SU-DHL-6 (cell line): ENCODE data around the gene ZNF286A.
"Not testable (repeated sequence)": the region's sequence is repeated elsewhere in the genome, so short reads cannot be mapped to it uniquely, and the experiment has no call there.

Experiments used
- H2AFZ ChIP-seq: fragments of 200-600 bp; sonication (generic); 2 replicates; pipeline ENCODE4 v1.6.1; 2014; ENCODE audit warnings: low read depth, mild to moderate bottlenecking, moderate library complexity, mixed read lengths, antibody characterized with exemption, low read length; ENCODE audit not compliant: severe bottlenecking
- H3F3A ChIP-seq: fragments of 200-600 bp; shearing (Covaris generic); 2 replicates; pipeline ENCODE4 v1.6.0; 2016; ENCODE audit warnings: antibody characterized with exemption, mild to moderate bottlenecking; ENCODE audit not compliant: insufficient read depth
- H3K27ac ChIP-seq: fragments of 200-600 bp; sonication (generic); 2 replicates; pipeline ENCODE4 v1.5.1; 2016; ENCODE audit warnings: low read depth, mild to moderate bottlenecking, low read length, moderate library complexity, mixed read lengths
- H3K27me3 ChIP-seq: fragments of 200-600 bp; sonication (generic), shearing (Covaris generic); 2 replicates; pipeline ENCODE4 v1.6.0; 2014; ENCODE audit warnings: mild to moderate bottlenecking, low read length
- H3K36me3 ChIP-seq: fragments of 200-600 bp; sonication (generic); 2 replicates; pipeline ENCODE4 v1.6.1; 2014; ENCODE audit warnings: mild to moderate bottlenecking, low read length, mixed read lengths
- H3K4me2 ChIP-seq: fragments of 300-600, 200-600 bp; shearing (Covaris generic), sonication (generic); 2 replicates; pipeline ENCODE4 v1.6.0; 2014; ENCODE audit warnings: low read length, low read depth, mild to moderate bottlenecking; ENCODE audit not compliant: poor library complexity, severe bottlenecking
- H3K4me3 ChIP-seq: fragments of 200-600 bp; sonication (generic); 2 replicates; pipeline ENCODE4 v1.5.1; 2014; ENCODE audit warnings: antibody characterized with exemption, low read length, mild to moderate bottlenecking, mixed read lengths; ENCODE audit not compliant: insufficient read depth, poor library complexity, severe bottlenecking
- H3K79me2 ChIP-seq: fragments of 200-600 bp; sonication (generic); 2 replicates; pipeline ENCODE4 v1.6.1; 2014; ENCODE audit warnings: mild to moderate bottlenecking, low read length, moderate library complexity; ENCODE audit not compliant: insufficient read depth
- H3K9ac ChIP-seq: fragments of 200-600 bp; sonication (generic); 2 replicates; pipeline ENCODE4 v1.7.0; 2014; ENCODE audit warnings: mild to moderate bottlenecking, low read length
- H3K9me2 ChIP-seq: fragments of 200-600 bp; sonication (generic); replicated peaks from 2 replicates; pipeline ENCODE4 v1.6.1; 2014; ENCODE audit warnings: low read length; ENCODE audit not compliant: insufficient read depth
- H3K9me3 ChIP-seq: fragments of 200-600 bp; sonication (generic); 2 replicates; pipeline ENCODE4 v1.6.1; 2014; ENCODE audit warnings: low read length, mixed read lengths; ENCODE audit not compliant: insufficient read depth
- H4K20me1 ChIP-seq: fragments of 200-600 bp; sonication (generic); 2 replicates; pipeline ENCODE4 v1.6.1; 2014; ENCODE audit warnings: low read depth, mild to moderate bottlenecking, antibody characterized with exemption, low read length, moderate library complexity, mixed read lengths
- CTCF ChIP-seq: fragments of 200-600 bp; sonication (generic); IDR thresholded peaks from one replicate; pipeline ENCODE4 v1.5.1; 2017; ENCODE audit warnings: antibody characterized with exemption, mild to moderate bottlenecking, low read length, moderate library complexity; ENCODE audit not compliant: insufficient read depth, poor library complexity, severe bottlenecking
- EZH2phosphoT487 ChIP-seq: fragments of 200-600 bp; sonication (generic), shearing (Covaris generic); conservative IDR thresholded peaks from 2 replicates; pipeline ENCODE4 v1.6.1; 2018; ENCODE audit warnings: mild to moderate bottlenecking, antibody characterized with exemption, low read length, moderate library complexity, mixed read lengths

ZNF286A gene

GRCh38 chr17:15663691-15664090 is 35.9 kb upstream of the ZNF286A start:
- H3K4me2 ChIP-seq, result no peak overlapping the region
- no peak overlapping the region for H2AFZ ChIP-seq
- no peaks in the 10 kb centered on the region for H3K79me2 ChIP-seq
- no peak overlapping the region for H3K9ac ChIP-seq
- H3K27me3 ChIP-seq, result no peaks in the 10 kb centered on the region
- H4K20me1 ChIP-seq, result no peaks in the 10 kb centered on the region
- H3K4me3 ChIP-seq, result no peak overlapping the region
- no peaks in the 10 kb centered on the region for H3K36me3 ChIP-seq
- no peak overlapping the region for H3K27ac ChIP-seq
- H3K9me2 ChIP-seq, result no peaks in the 10 kb centered on the region
- no peak for TF ChIP-seq CTCF
- TF ChIP-seq EZH2phosphoT487, result no peak
- no peaks in the 10 kb centered on the region for H3F3A ChIP-seq
- H3K9me3 ChIP-seq, result no peaks in the 10 kb centered on the region

GRCh38 chr17:15669526-15669925 is 30.0 kb upstream of the ZNF286A start:
- not testable (repeated sequence) for H3K27me3 ChIP-seq, H4K20me1 ChIP-seq, H3K27ac ChIP-seq, H3F3A ChIP-seq, H3K36me3 ChIP-seq, H3K9ac ChIP-seq, H2AFZ ChIP-seq, H3K9me3 ChIP-seq, H3K9me2 ChIP-seq, H3K4me3 ChIP-seq, H3K79me2 ChIP-seq, H3K4me2 ChIP-seq

- not testable (repeated sequence) for H3K4me2 ChIP-seq
Observed at GRCh38 chr17:15674640-15675039, 24.9 kb upstream of the ZNF286A start.

GRCh38 chr17:15675991-15676390 is 23.6 kb upstream of the ZNF286A start:
- not testable (repeated sequence) for H4K20me1 ChIP-seq, H3K27ac ChIP-seq, H3F3A ChIP-seq

More at GRCh38 chr17:15674640-15675039, 24.9 kb upstream of the ZNF286A start:
- H2AFZ ChIP-seq, H4K20me1 ChIP-seq, H3K9me3 ChIP-seq, H3K36me3 ChIP-seq, H3K9ac ChIP-seq, H3K4me3 ChIP-seq, H3K27ac ChIP-seq, H3K27me3 ChIP-seq, H3F3A ChIP-seq, H3K9me2 ChIP-seq, H3K79me2 ChIP-seq: not testable (repeated sequence)

GRCh38 chr17:15683135-15683534 is 16.4 kb upstream of the ZNF286A start:
- not testable (repeated sequence) for H3K27ac ChIP-seq, H3K27me3 ChIP-seq, H3K36me3 ChIP-seq, H2AFZ ChIP-seq, H3K4me3 ChIP-seq, H3F3A ChIP-seq, H3K9me3 ChIP-seq, H4K20me1 ChIP-seq, H3K79me2 ChIP-seq, H3K9me2 ChIP-seq
- Histone ChIP-seq H3K4me2 (peak overlapping the region; percentile 55), H3K9ac (peak overlapping the region; percentile 70; the same call in 1 of the 2 replicates)

More at GRCh38 chr17:15675991-15676390, 23.6 kb upstream of the ZNF286A start:
- H3K79me2 ChIP-seq, H3K27me3 ChIP-seq, H3K36me3 ChIP-seq, H3K9me2 ChIP-seq, H3K4me2 ChIP-seq, H3K9me3 ChIP-seq, H2AFZ ChIP-seq, H3K9ac ChIP-seq, H3K4me3 ChIP-seq: not testable (repeated sequence)

- peak within 1 kb of the TSS; percentile 66 for H3K4me3 ChIP-seq
- peak within 1 kb of the TSS; percentile 93 for H2AFZ ChIP-seq
- not testable (repeated sequence) for H3F3A ChIP-seq, H3K9me3 ChIP-seq, H4K20me1 ChIP-seq, H3K79me2 ChIP-seq, H3K27ac ChIP-seq, H3K36me3 ChIP-seq, H3K9me2 ChIP-seq, H3K27me3 ChIP-seq
- peak within 1 kb of the TSS; percentile 70 for H3K9ac ChIP-seq
- peak within 1 kb of the TSS; percentile 55 for H3K4me2 ChIP-seq
Observed at GRCh38 chr17:15683824-15684478, 15.6 kb upstream of the ZNF286A start, which contains the start of gene TRIM16. Gene TRIM16 (minus strand): TSS chr17:15684311. CDS start chr17:15651609, 32,702 bp downstream.

- H3K27ac ChIP-seq, H3K4me2 ChIP-seq, H3K27me3 ChIP-seq, H3K9me2 ChIP-seq, H3K36me3 ChIP-seq, H2AFZ ChIP-seq, H3K4me3 ChIP-seq, H3K79me2 ChIP-seq, H3K9me3 ChIP-seq, H3K9ac ChIP-seq, H4K20me1 ChIP-seq, H3F3A ChIP-seq: not testable (repeated sequence)
Observed at GRCh38 chr17:15687494-15687893, 12.1 kb upstream of the ZNF286A start.
